Smooth muscle cell of the pulmonary artery (primary cell): ENCODE measurements around the gene QSOX2. TPM values are rescaled to one million over a fixed set of nuclear protein-coding genes. Genes with fewer than 3 reads are reported as not detected.

Experiments used
- total RNA-seq: library from RNA; depleted of rRNA; stranded (reverse); fragments of >200 nt; gene quantifications from 2 replicates; pipeline ENCODE4 v1.2.3, GENCODE V29; 2014

The QSOX2 gene, protein sequence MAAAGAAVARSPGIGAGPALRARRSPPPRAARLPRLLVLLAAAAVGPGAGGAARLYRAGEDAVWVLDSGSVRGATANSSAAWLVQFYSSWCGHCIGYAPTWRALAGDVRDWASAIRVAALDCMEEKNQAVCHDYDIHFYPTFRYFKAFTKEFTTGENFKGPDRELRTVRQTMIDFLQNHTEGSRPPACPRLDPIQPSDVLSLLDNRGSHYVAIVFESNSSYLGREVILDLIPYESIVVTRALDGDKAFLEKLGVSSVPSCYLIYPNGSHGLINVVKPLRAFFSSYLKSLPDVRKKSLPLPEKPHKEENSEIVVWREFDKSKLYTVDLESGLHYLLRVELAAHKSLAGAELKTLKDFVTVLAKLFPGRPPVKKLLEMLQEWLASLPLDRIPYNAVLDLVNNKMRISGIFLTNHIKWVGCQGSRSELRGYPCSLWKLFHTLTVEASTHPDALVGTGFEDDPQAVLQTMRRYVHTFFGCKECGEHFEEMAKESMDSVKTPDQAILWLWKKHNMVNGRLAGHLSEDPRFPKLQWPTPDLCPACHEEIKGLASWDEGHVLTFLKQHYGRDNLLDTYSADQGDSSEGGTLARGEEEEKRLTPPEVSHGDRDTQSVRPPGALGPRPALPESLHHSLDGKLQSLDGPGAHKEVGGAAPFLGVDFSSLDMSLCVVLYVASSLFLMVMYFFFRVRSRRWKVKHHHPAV
- 15.8 and 32.2 TPM in 2 replicates for total RNA-seq

DNA sequence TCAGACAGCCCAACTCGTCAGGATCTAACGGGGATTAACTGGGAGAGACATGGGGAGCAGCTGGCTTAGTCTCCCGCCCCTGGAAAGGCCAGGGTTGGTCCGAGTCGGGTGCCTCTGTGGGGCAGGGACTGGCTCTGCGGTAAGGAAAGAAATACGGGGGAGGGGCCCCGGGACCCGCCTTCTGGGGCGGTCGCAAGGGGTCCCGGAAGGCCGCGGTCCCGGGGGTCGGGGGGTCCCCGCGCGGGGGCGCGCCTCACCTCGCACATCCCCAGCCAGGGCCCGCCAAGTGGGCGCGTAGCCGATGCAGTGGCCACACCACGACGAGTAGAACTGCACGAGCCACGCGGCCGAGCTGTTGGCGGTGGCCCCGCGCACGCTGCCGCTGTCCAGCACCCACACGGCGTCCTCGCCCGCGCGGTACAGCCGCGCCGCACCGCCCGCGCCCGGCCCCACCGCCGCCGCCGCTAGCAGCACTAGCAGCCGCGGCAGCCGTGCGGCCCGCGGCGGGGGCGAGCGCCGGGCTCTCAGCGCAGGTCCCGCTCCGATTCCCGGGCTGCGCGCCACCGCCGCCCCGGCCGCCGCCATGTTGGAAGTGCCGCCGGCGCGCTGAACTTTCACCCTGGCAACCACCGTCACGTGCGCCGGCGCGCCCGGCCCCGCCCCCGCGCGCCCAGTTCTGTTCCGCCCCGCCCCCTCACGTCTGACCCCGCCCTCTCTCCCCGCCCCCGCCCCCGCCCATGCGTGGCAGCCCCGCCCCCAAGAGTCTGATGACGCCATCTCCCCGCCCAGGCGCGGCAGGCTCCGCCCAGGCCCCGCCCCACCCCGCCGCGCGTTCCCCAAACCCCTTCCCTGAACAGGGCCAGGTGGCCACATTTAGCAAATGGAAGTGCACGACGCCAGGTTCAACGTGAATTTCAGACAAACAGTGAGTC, at the start of gene QSOX2:
QSOX2 (minus strand) TSS at position 594 of the 932 bp plus-strand sequence; CDS start at position 585, 9 bp downstream.

GRCh38 chr9:136204838-136205706, 40.5 kb downstream of the QSOX2 start, which contains the start of gene LHX3:
LHX3 (minus strand) TSS chr9:136205128; CDS start chr9:136205012, 116 bp downstream.

Other genes starting within 250 kb of the QSOX2 start
- 38.3 and 42.6 TPM in 2 replicates for gene NACC2, start 150.5 kb downstream of the QSOX2 start, total RNA-seq
- gene TMEM250, start 126.9 kb downstream of the QSOX2 start, total RNA-seq, result 70.5 and 96.1 TPM in 2 replicates
- gene LHX3, start 40.7 kb downstream of the QSOX2 start, total RNA-seq, result not detected in 2 replicates
- gene CCDC187, start 58.3 kb upstream of the QSOX2 start, total RNA-seq, result under 0.01 and 0.07 TPM in 2 replicates
- gene GPSM1, start 81.7 kb upstream of the QSOX2 start, total RNA-seq, result 41.5 and 63.5 TPM in 2 replicates
- 7.4 and 8.4 TPM in 2 replicates for gene DNLZ, start 117.9 kb upstream of the QSOX2 start, total RNA-seq
- gene CARD9, start 127.9 kb upstream of the QSOX2 start, total RNA-seq, result 0.85 and 3.1 TPM in 2 replicates
- gene SNAPC4, start 154.4 kb upstream of the QSOX2 start, total RNA-seq, result 5.1 and 6.7 TPM in 2 replicates
- 25.6 and 45.6 TPM in 2 replicates for gene ENTR1, start 164.8 kb upstream of the QSOX2 start, total RNA-seq
- gene PMPCA, start 164.8 kb upstream of the QSOX2 start, total RNA-seq, result 39.4 and 45.8 TPM in 2 replicates
- gene INPP5E, start 194.0 kb upstream of the QSOX2 start, total RNA-seq, result 7.2 and 12.5 TPM in 2 replicates
- gene SEC16A, start 237.2 kb upstream of the QSOX2 start, total RNA-seq, result 47.1 and 51.4 TPM in 2 replicates